Measurements from ENCODE around the gene AIG1.

DNA sequence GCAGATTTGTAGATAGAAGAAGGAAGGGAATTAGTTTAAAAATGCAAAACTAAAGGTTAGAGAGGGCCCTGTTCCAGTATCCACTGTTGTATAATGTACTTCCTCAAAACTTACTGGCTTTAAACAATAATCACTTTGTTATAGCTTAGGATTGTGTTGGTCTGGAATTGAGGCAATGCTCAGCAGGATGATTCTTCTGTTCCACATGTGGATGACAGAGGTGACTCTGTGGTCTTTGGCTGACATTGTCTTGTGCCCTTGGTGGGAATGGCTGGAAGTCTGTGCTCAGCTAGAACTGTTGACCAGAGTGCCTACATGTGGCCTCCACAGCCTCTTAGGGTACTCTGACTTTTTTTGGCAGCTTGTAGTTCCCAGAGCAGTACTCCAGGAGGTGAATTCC lies 143.4 kb downstream of the AIG1 start:
- TF ChIP-seq AHR (CRISPR knock-in tag; IDR thresholded peaks at IDR 0.05) (no peak), CCAR2 (optimal IDR thresholded peaks at IDR 0.05; ENCODE audit: low read depth, low read length) (no peak), HNRNPUL1 (IDR thresholded peaks at IDR 0.05; ENCODE audit: low read depth, low read length) (no peak), ETV6 (CRISPR knock-in tag; conservative IDR thresholded peaks at IDR 0.05) (no peak), RNF2 (conservative IDR thresholded peaks at IDR 0.05; ENCODE audit: low read depth) (no peak), CTCF (CRISPR knock-in tag; IDR thresholded peaks at IDR 0.05) (no peak), ZNF644 (CRISPR knock-in tag; IDR thresholded peaks at IDR 0.05; ENCODE audit: low read depth) (no peak), TIGD3 (CRISPR knock-in tag; IDR thresholded peaks at IDR 0.05; ENCODE audit: borderline replicate concordance) (no peak), MTA3 (CRISPR knock-in tag; IDR thresholded peaks at IDR 0.05) (no peak), EZH2 (conservative IDR thresholded peaks at IDR 0.05; ENCODE audit: low read depth, low read length) (no peak), ONECUT2 (CRISPR knock-in tag; IDR thresholded peaks at IDR 0.05) (no peak), ZNF232 (CRISPR knock-in tag; IDR thresholded peaks at IDR 0.05; ENCODE audit: borderline replicate concordance) (no peak)
- TF ChIP-seq, protein P1, sequence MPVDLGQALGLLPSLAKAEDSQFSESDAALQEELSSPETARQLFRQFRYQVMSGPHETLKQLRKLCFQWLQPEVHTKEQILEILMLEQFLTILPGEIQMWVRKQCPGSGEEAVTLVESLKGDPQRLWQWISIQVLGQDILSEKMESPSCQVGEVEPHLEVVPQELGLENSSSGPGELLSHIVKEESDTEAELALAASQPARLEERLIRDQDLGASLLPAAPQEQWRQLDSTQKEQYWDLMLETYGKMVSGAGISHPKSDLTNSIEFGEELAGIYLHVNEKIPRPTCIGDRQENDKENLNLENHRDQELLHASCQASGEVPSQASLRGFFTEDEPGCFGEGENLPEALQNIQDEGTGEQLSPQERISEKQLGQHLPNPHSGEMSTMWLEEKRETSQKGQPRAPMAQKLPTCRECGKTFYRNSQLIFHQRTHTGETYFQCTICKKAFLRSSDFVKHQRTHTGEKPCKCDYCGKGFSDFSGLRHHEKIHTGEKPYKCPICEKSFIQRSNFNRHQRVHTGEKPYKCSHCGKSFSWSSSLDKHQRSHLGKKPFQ (CRISPR knock-in tag; IDR thresholded peaks at IDR 0.05; ENCODE audit: insufficient replicate concordance): no peak

All from HepG2 (cell line).